Endothelial cell of umbilical vein (primary cell): ENCODE data around the gene ENDOD1. TPM values are rescaled to one million over a fixed set of nuclear protein-coding genes. Genes with fewer than 3 reads are reported as not detected.

ENCODE experiments used
- BruUV-seq: library from RNA; stranded (reverse); fragments of 400-500 nt; replicated peaks from 2 replicates; lab custom pipeline; 2021; lab: Mats Ljungman, UMichigan
- CTCF ChIA-PET: fragments of 300-600, 350-600 bp; sonication (Branson Sonifier 250); formaldehyde crosslinking; loops from one replicate; lab custom pipeline; 2021; ENCODE audit warnings: antibody characterized with exemption, inconsistent platforms; lab: Charles Lee
- POLR2A ChIA-PET: fragments of 300-600, 350-600 bp; sonication (Branson Sonifier 250); formaldehyde crosslinking; loops from one replicate; lab custom pipeline; 2021; ENCODE audit warnings: antibody characterized with exemption, inconsistent platforms; lab: Charles Lee
- DNase-seq: peaks from one replicate; pipeline ENCODE4 v3.0.0-alpha.2; 2011; ENCODE audit warnings: low read depth, low spot score
- FAIRE-seq: peaks from 2 replicates; lab custom pipeline; 2011; peaks lifted over from hg19 to GRCh38; lab: Jason Lieb, UNC
- H2AFZ ChIP-seq: 2 replicates; pipeline ENCODE4 v1.6.0; 2012; ENCODE audit warnings: low read depth, low read length, control low read depth, inconsistent platforms
- H3K27ac ChIP-seq: 2 replicates; pipeline ENCODE4 v1.5.1; 2011; ENCODE audit warnings: low read depth, mild to moderate bottlenecking, control low read depth, low read length, moderate library complexity; ENCODE audit not compliant: insufficient read depth
- H3K27me3 ChIP-seq, 2 experiments: 2 replicates each; pipeline versions ENCODE4 v1.6.0 to v1.6.1; 2011; ENCODE audit warnings: low read length in 2 of 2, mixed read lengths in 1 of 2; ENCODE audit not compliant: control insufficient read depth in 2 of 2, insufficient read depth in 2 of 2
- H3K36me3 ChIP-seq, 2 experiments: 2 replicates in 1 of 2; 3 replicates in 1 of 2; pipeline ENCODE4 v1.5.1; 2011; ENCODE audit warnings: low read length in 2 of 2, mild to moderate bottlenecking in 1 of 2, moderate library complexity in 1 of 2; ENCODE audit not compliant: control insufficient read depth in 2 of 2, insufficient read depth in 2 of 2; ENCODE audit errors: extremely low read depth in 1 of 2
- H3K4me1 ChIP-seq: 3 replicates; pipeline ENCODE4 v1.5.1; 2011; ENCODE audit warnings: mild to moderate bottlenecking, low read length; ENCODE audit not compliant: control insufficient read depth, insufficient read depth; ENCODE audit errors: extremely low read depth
- H3K4me2 ChIP-seq: 2 replicates; pipeline ENCODE4 v1.6.1; 2011; ENCODE audit warnings: low read length, control low read depth, mixed read lengths; ENCODE audit not compliant: insufficient read depth
- H3K4me3 ChIP-seq, 3 experiments: fragments of 200-600 bp in 1 of 3; sonication (generic), shearing (Covaris generic) in 1 of 3; replicated peaks in 1 of 3; 2 replicates each; pipeline ENCODE4 v1.5.1; 2011 to 2016; ENCODE audit warnings: control low read depth in 3 of 3, low read length in 3 of 3, mild to moderate bottlenecking in 2 of 3, inconsistent platforms in 1 of 3, low read depth in 1 of 3, moderate library complexity in 1 of 3; ENCODE audit not compliant: insufficient read depth in 1 of 3
- H3K79me2 ChIP-seq: 2 replicates; pipeline ENCODE4 v1.6.0; 2012; ENCODE audit warnings: low read length, inconsistent platforms; ENCODE audit not compliant: control insufficient read depth, insufficient read depth
- H3K9ac ChIP-seq: replicated peaks from 2 replicates; pipeline ENCODE3; 2011; ENCODE audit warnings: low read length, control low read depth; ENCODE audit not compliant: insufficient read depth; ENCODE audit errors: extremely low read depth
- H3K9me1 ChIP-seq: replicated peaks from 3 replicates; pipeline ENCODE4 v1.6.0; 2011; ENCODE audit warnings: mild to moderate bottlenecking, low read length; ENCODE audit not compliant: control insufficient read depth, insufficient read depth; ENCODE audit errors: extremely low read depth
- H3K9me3 ChIP-seq: replicated peaks from 2 replicates; pipeline ENCODE4 v1.5.1; 2012; ENCODE audit warnings: low read length, inconsistent platforms; ENCODE audit not compliant: control insufficient read depth, insufficient read depth
- H4K20me1 ChIP-seq: replicated peaks from 2 replicates; pipeline ENCODE3; 2011; ENCODE audit warnings: mild to moderate bottlenecking, low read length; ENCODE audit not compliant: control insufficient read depth, insufficient read depth; ENCODE audit errors: extremely low read depth
- CTCF ChIP-seq, 2 donors: IDR thresholded peaks; 1 replicate in 1 of 2; 2 replicates in 1 of 2; pipeline ENCODE4 v1.5.1; 2011; ENCODE audit warnings: low read length in 2 of 2, mild to moderate bottlenecking in 2 of 2, moderate library complexity in 2 of 2, control low read depth in 1 of 2, inconsistent platforms in 1 of 2, low read depth in 1 of 2; ENCODE audit not compliant: insufficient read depth in 1 of 2; ENCODE audit errors: extremely low read depth in 1 of 2
- EZH2 ChIP-seq: IDR thresholded peaks from 2 replicates; pipeline ENCODE4 v1.6.1; 2012; ENCODE audit warnings: borderline replicate concordance, low read depth, mild to moderate bottlenecking, moderate library complexity, low read length, inconsistent platforms; ENCODE audit not compliant: severe bottlenecking
- FOS ChIP-seq: IDR thresholded peaks from 2 replicates; pipeline ENCODE4 v1.6.1; 2011; ENCODE audit warnings: mild to moderate bottlenecking, low read length, moderate library complexity, borderline replicate concordance; ENCODE audit not compliant: insufficient read depth
- GATA2 ChIP-seq: IDR thresholded peaks from 2 replicates; pipeline ENCODE4 v1.7.0; 2011; ENCODE audit warnings: low read depth, mild to moderate bottlenecking, moderate library complexity, mixed read lengths, low read length; ENCODE audit not compliant: insufficient read length, insufficient read depth
- JUN ChIP-seq: IDR thresholded peaks from 2 replicates; pipeline ENCODE4 v1.6.1; 2011; ENCODE audit warnings: borderline replicate concordance, low read depth; ENCODE audit not compliant: insufficient read length, insufficient read depth
- MAX ChIP-seq: IDR thresholded peaks from 2 replicates; pipeline ENCODE4 v1.6.1; 2011; ENCODE audit not compliant: insufficient read depth, insufficient read length
- MYC ChIP-seq: IDR thresholded peaks from one replicate; pipeline ENCODE4 v1.6.1; 2011; ENCODE audit warnings: mild to moderate bottlenecking, low read depth, low read length
- POLR2A ChIP-seq: IDR thresholded peaks from 2 replicates; pipeline ENCODE4 v1.6.1; 2012; ENCODE audit warnings: low read depth, mild to moderate bottlenecking, control low read depth, low read length
- POLR2AphosphoS5 ChIP-seq: IDR thresholded peaks from 2 replicates; pipeline ENCODE4 v1.6.1; 2012; ENCODE audit warnings: low read depth, mild to moderate bottlenecking, control low read depth, low read length, moderate library complexity; ENCODE audit not compliant: insufficient read depth
- dilution Hi-C: fragments of 300-500 bp; cut with MboI; formaldehyde crosslinking; loops from one replicate; pipeline ENCODE4 v1.15.0; 2019; ENCODE audit warnings: low sequenced_read_pairs; ENCODE audit not compliant: extremely low pct_ligation_motif_present
- intact Hi-C: fragments of 100-400 bp; cut with micrococcal nuclease; formaldehyde crosslinking; loops from one replicate; pipeline ENCODE4 v1.10.0; 2022
- polyA plus RNA-seq, 4 experiments: library from polyadenylated mRNA; depleted of rRNA in 3 of 4; stranded (reverse) in 3 of 4; unstranded in 1 of 4; fragments of >200 nt; gene quantifications; 2 replicates each; pipeline versions ENCODE4 v1.2.1 to v1.2.3, GENCODE V29; 2011 to 2012; ENCODE audit warnings: missing spikeins in 1 of 4
- total RNA-seq: library from RNA; stranded (reverse); gene quantifications from 2 replicates; pipeline ENCODE4 v1.2.3, GENCODE V29; 2021

ENDOD1 gene
- total and polyA plus RNA-seq, 2 donors (not counting 3 experiments of a cell fraction or from before 2014, with no cell fraction given), result 10.5 to 20.5 TPM

GRCh38 chr11:95111923-95112540, 22.4 kb downstream of the ENDOD1 start:
- H3K9me1 ChIP-seq, result no peaks in the 10 kb centered on the region
- no peaks in the 10 kb centered on the region for H3K79me2 ChIP-seq
- no peaks in the 10 kb centered on the region for H4K20me1 ChIP-seq
- dilution Hi-C loops, result no loop called here
- no peak overlapping the region for H3K27ac ChIP-seq
- ChIA-PET POLR2A (no interaction called here), CTCF (interaction anchor here (1.0 kb wide), 1 partner anchor 19 kb away, joined by 3 read pairs; no protein-coding TSS in a partner anchor)
- peaks cover 28% of the 10 kb centered on the region for H3K4me1 ChIP-seq
- no peak overlapping the region for H2AFZ ChIP-seq
- TF ChIP-seq EZH2 (no peak), POLR2A (no peak), FOS (no peak), GATA2 (no peak), POLR2AphosphoS5 (no peak), MYC (no peak), MAX (no peak), CTCF (IDR thresholded peaks at IDR 0.05; ENCODE audit: extremely low read depth in 1 of 2, insufficient read depth in 1 of 2, low read depth in 1 of 2, low read length in 2 of 2) (no peak), JUN (no peak)
- BruUV-seq, result no TSS peak
- intact Hi-C loops, result no loop called here
- H3K27me3 ChIP-seq, result no peaks in the 10 kb centered on the region
- no peak overlapping the region for H3K4me3 ChIP-seq
- FAIRE-seq, result no peak
- H3K9me3 ChIP-seq, result no peaks in the 10 kb centered on the region
- no peak overlapping the region for H3K9ac ChIP-seq
- no peaks in the 10 kb centered on the region for H3K36me3 ChIP-seq
- H3K4me2 ChIP-seq, result no peak overlapping the region
- DNase-seq, result no peak
